Mesothelial cell of epicardium (in vitro differentiated cells): ENCODE data around the gene ADAMTSL4. TPM values are rescaled to one million over a fixed set of nuclear protein-coding genes. Genes with fewer than 3 reads are reported as not detected.
"Not testable (repeated sequence)": the region's sequence is repeated elsewhere in the genome, so short reads cannot be mapped to it uniquely, and the experiment has no call there.

Experiments
- DNase-seq, 2 experiments: peaks; one replicate each; pipeline ENCODE4 v3.0.0; 2021; ENCODE audit warnings: low spot score in 2 of 2; ENCODE audit not compliant: unreplicated experiment in 2 of 2
- H3K27ac Mint-ChIP-seq: 2 replicates; pipeline ENCODE4 v1.8.0; 2021; ENCODE audit warnings: mixed read lengths
- H3K27me3 Mint-ChIP-seq: 2 replicates; pipeline ENCODE4 v1.8.0; 2021; ENCODE audit warnings: low read depth, mixed read lengths
- H3K36me3 Mint-ChIP-seq: 2 replicates; pipeline ENCODE4 v1.8.0; 2021; ENCODE audit warnings: mixed read lengths
- H3K4me1 Mint-ChIP-seq: 2 replicates; pipeline ENCODE4 v1.8.0; 2021; ENCODE audit warnings: mixed read lengths
- H3K4me3 Mint-ChIP-seq: 2 replicates; pipeline ENCODE4 v1.8.0; 2021; ENCODE audit warnings: mild to moderate bottlenecking, moderate library complexity, mixed read lengths
- H3K9me3 Mint-ChIP-seq: 2 replicates; pipeline ENCODE4 v1.8.0; 2021; ENCODE audit warnings: mixed read lengths
- CTCF ChIP-seq: fragments of 200-600 bp; sonication (generic); IDR thresholded peaks from one replicate; pipeline ENCODE4 v1.5.0; 2021; ENCODE audit warnings: antibody characterized with exemption; ENCODE audit not compliant: unreplicated experiment
- total RNA-seq: library from RNA; stranded (reverse); gene quantifications from 3 replicates; pipeline ENCODE4 v1.2.1, GENCODE V29; 2021

Gene ADAMTSL4
- total RNA-seq, 1 donor from 2014 or later, result 16.6 TPM

GRCh38 chr1:150564051-150564991 is 15.1 kb downstream of the ADAMTSL4 start:
- DNase-seq, result no peak
- no peaks in the 10 kb centered on the region for H3K9me3 Mint-ChIP-seq
- TF ChIP-seq CTCF, result no peak
- no peak overlapping the region for H3K4me3 Mint-ChIP-seq
- H3K27me3 Mint-ChIP-seq, result no peaks in the 10 kb centered on the region
- H3K4me1 Mint-ChIP-seq, result peaks cover 76% of the 10 kb centered on the region
- peak overlapping the region; percentile 100 for H3K27ac Mint-ChIP-seq
- no peaks in the 10 kb centered on the region for H3K36me3 Mint-ChIP-seq

GRCh38 chr1:150565240-150565991 is 16.2 kb downstream of the ADAMTSL4 start:
- not testable (repeated sequence) for H3K9me3 Mint-ChIP-seq, DNase-seq, H3K4me3 Mint-ChIP-seq, H3K36me3 Mint-ChIP-seq, H3K27me3 Mint-ChIP-seq
- H3K27ac Mint-ChIP-seq, result peak overlapping the region; percentile 100
- H3K4me1 Mint-ChIP-seq, result peaks cover 80% of the 10 kb centered on the region

- no peak for DNase-seq
- H3K27ac Mint-ChIP-seq, result peak overlapping the region; percentile 100
- H3K4me1 Mint-ChIP-seq, result peaks cover 68% of the 10 kb centered on the region
- H3K4me3 Mint-ChIP-seq, result peak overlapping the region; percentile 52
- H3K36me3 Mint-ChIP-seq, result peaks cover 4% of the 10 kb centered on the region
- no peak for TF ChIP-seq CTCF
- no peaks in the 10 kb centered on the region for H3K27me3 Mint-ChIP-seq
- H3K9me3 Mint-ChIP-seq, result no peaks in the 10 kb centered on the region
Observed at GRCh38 chr1:150566589-150567340, 17.6 kb downstream of the ADAMTSL4 start.

- Mint-ChIP-seq H3K27ac (peak overlapping the region; percentile 100), H3K4me1 (peaks cover 64% of the 10 kb centered on the region), H3K9me3 (no peaks in the 10 kb centered on the region), H3K27me3 (no peaks in the 10 kb centered on the region), H3K36me3 (peaks cover 4% of the 10 kb centered on the region), H3K4me3 (peak overlapping the region; percentile 52)
- DNase-seq, result no peak
- TF ChIP-seq CTCF, result no peak
Observed at GRCh38 chr1:150567341-150567716, 18.1 kb downstream of the ADAMTSL4 start.

- H3K36me3 Mint-ChIP-seq, result peaks cover 9% of the 10 kb centered on the region
- no peak for TF ChIP-seq CTCF
- H3K27ac Mint-ChIP-seq, result peak overlapping the region; percentile 100
- peak overlapping the region; percentile 52 for H3K4me3 Mint-ChIP-seq
- peak; percentile 42 to 71 for DNase-seq
- no peaks in the 10 kb centered on the region for H3K9me3 Mint-ChIP-seq
- peaks cover 58% of the 10 kb centered on the region for H3K4me1 Mint-ChIP-seq
- no peaks in the 10 kb centered on the region for H3K27me3 Mint-ChIP-seq
Observed at GRCh38 chr1:150567717-150568593, 18.7 kb downstream of the ADAMTSL4 start.
